HEK293 (cell line): Measurements from ENCODE around the gene HUS1B.

ENCODE experiments used
- ZNF426 ChIP-seq: fragments of 450-650 bp; formaldehyde crosslinking; IDR thresholded peaks from 2 replicates; pipeline ENCODE4 v1.5.1; 2017; ENCODE audit warnings: missing biosample characterization, missing genetic modification characterization, mild to moderate bottlenecking, inconsistent platforms, moderate library complexity
- ZNF701 ChIP-seq: fragments of 450-650 bp; formaldehyde crosslinking; IDR thresholded peaks from 2 replicates; pipeline ENCODE4 v1.5.1; 2016; ENCODE audit warnings: missing biosample characterization, missing genetic modification characterization
- TF ChIP-seq, protein P1 (sequence below): fragments of 450-650 bp; formaldehyde crosslinking; IDR thresholded peaks from 2 replicates; pipeline ENCODE4 v1.5.1; 2016; ENCODE audit warnings: missing biosample characterization, missing genetic modification characterization
- TF ChIP-seq, protein P2 (sequence below): fragments of 450-650 bp; formaldehyde crosslinking; IDR thresholded peaks from 2 replicates; pipeline ENCODE4 v1.5.1; 2017; ENCODE audit warnings: missing biosample characterization, missing genetic modification characterization

DNA sequence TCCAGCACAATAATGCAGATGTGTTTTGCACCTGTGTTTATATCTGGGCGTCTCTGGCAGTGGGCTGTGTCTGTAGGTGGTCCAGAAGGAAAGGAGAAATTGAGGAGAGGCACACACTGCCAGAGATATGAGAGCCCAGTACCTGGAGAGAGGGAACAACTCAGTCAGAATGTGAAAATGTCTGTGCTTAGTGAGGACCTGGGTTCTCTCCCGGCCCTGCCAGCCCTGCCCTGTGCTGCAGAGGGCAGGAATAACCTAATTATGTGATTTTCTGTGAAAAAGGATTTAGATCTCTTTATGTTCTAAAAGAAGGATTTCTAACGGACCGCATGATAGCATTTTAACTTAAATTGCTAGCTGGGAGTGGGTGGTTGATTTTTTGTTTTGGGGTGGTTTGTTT, 44.3 kb upstream of the HUS1B start:
- TF ChIP-seq, protein P1, sequence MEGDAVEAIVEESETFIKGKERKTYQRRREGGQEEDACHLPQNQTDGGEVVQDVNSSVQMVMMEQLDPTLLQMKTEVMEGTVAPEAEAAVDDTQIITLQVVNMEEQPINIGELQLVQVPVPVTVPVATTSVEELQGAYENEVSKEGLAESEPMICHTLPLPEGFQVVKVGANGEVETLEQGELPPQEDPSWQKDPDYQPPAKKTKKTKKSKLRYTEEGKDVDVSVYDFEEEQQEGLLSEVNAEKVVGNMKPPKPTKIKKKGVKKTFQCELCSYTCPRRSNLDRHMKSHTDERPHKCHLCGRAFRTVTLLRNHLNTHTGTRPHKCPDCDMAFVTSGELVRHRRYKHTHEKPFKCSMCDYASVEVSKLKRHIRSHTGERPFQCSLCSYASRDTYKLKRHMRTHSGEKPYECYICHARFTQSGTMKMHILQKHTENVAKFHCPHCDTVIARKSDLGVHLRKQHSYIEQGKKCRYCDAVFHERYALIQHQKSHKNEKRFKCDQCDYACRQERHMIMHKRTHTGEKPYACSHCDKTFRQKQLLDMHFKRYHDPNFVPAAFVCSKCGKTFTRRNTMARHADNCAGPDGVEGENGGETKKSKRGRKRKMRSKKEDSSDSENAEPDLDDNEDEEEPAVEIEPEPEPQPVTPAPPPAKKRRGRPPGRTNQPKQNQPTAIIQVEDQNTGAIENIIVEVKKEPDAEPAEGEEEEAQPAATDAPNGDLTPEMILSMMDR (tag by site-specific recombination): no peak
- TF ChIP-seq, protein P2, sequence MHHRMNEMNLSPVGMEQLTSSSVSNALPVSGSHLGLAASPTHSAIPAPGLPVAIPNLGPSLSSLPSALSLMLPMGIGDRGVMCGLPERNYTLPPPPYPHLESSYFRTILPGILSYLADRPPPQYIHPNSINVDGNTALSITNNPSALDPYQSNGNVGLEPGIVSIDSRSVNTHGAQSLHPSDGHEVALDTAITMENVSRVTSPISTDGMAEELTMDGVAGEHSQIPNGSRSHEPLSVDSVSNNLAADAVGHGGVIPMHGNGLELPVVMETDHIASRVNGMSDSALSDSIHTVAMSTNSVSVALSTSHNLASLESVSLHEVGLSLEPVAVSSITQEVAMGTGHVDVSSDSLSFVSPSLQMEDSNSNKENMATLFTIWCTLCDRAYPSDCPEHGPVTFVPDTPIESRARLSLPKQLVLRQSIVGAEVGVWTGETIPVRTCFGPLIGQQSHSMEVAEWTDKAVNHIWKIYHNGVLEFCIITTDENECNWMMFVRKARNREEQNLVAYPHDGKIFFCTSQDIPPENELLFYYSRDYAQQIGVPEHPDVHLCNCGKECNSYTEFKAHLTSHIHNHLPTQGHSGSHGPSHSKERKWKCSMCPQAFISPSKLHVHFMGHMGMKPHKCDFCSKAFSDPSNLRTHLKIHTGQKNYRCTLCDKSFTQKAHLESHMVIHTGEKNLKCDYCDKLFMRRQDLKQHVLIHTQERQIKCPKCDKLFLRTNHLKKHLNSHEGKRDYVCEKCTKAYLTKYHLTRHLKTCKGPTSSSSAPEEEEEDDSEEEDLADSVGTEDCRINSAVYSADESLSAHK: no peak
- TF ChIP-seq ZNF426 (tag by site-specific recombination): no peak
- no peak for TF ChIP-seq ZNF701
